DMS53 treated with DMSO at 0.1 percent for 48 hours (cell line): ENCODE data around the gene XPNPEP1.

Source experiments
- DNase-seq: peaks from one replicate; lab custom pipeline; 2025; ENCODE audit not compliant: unreplicated experiment; lab: John Stamatoyannopoulos, UW

Gene XPNPEP1

GRCh38 chr10:109922976-109923921 lies at the start of gene XPNPEP1:
XPNPEP1 (minus strand) TSS chr10:109923511; CDS start chr10:109923433, 78 bp downstream.
- peak; percentile 83 for DNase-seq

GRCh38 chr10:109972372-109973001 lies 49.2 kb upstream of the XPNPEP1 start:
- peak; percentile 13 for DNase-seq

GRCh38 chr10:109971634-109972033 lies 48.3 kb upstream of the XPNPEP1 start:
- no peak for DNase-seq

GRCh38 chr10:109969760-109970346 lies 46.5 kb upstream of the XPNPEP1 start:
- no peak for DNase-seq

- no peak for DNase-seq
These were observed 45.8 kb upstream of the XPNPEP1 start for GRCh38 chr10:109968953-109969759.

- DNase-seq: no peak
These were observed 44.4 kb upstream of the XPNPEP1 start for GRCh38 chr10:109967739-109968088.

GRCh38 chr10:109966961-109967738 lies 43.8 kb upstream of the XPNPEP1 start:
- peak; percentile 69 for DNase-seq

GRCh38 chr10:109964318-109964717 lies 41.0 kb upstream of the XPNPEP1 start:
- DNase-seq: no peak

- DNase-seq: no peak
These were observed 40.1 kb upstream of the XPNPEP1 start for GRCh38 chr10:109963439-109963838.

GRCh38 chr10:109962247-109962646 lies 38.9 kb upstream of the XPNPEP1 start:
- DNase-seq: no peak

- DNase-seq: peak; percentile 75
These were observed 38.1 kb upstream of the XPNPEP1 start for GRCh38 chr10:109961174-109962001.

GRCh38 chr10:109960682-109961081 lies 37.4 kb upstream of the XPNPEP1 start:
- DNase-seq: no peak

- DNase-seq: no peak
These were observed 36.2 kb upstream of the XPNPEP1 start for GRCh38 chr10:109959259-109960145.

- no peak for DNase-seq
These were observed 34.7 kb upstream of the XPNPEP1 start for GRCh38 chr10:109958059-109958458.

- DNase-seq: peak; percentile 95
These were observed 33.9 kb upstream of the XPNPEP1 start for GRCh38 chr10:109957092-109957797.

- DNase-seq: peak; percentile 79
These were observed 33.3 kb upstream of the XPNPEP1 start for GRCh38 chr10:109956454-109957091.

- DNase-seq: no peak
These were observed 30.5 kb upstream of the XPNPEP1 start for GRCh38 chr10:109953766-109954165.
